HCT116 (cell line): ENCODE data around the gene NOSIP. TPM values are rescaled to one million over a fixed set of nuclear protein-coding genes. Genes with fewer than 3 reads are reported as not detected.

Source experiments
- ATAC-seq: fragments of 200-7000 bp; cut with Tn5 transposase; 2 replicates; pipeline ENCODE4 v1.9.1; 2020; ENCODE audit warnings: mild to moderate bottlenecking, moderate library complexity
- BruUV-seq: library from RNA; stranded (reverse); fragments of 400-500 nt; replicated peaks from 2 replicates; lab custom pipeline; 2021; lab: Mats Ljungman, UMichigan
- CTCF ChIA-PET: fragments of 300-600 bp; sonication (Branson Sonifier 250); formaldehyde crosslinking; loops from one replicate; lab custom pipeline; 2021; ENCODE audit warnings: antibody characterized with exemption; lab: Charles Lee
- POLR2A ChIA-PET: fragments of 300-600, 350-600 bp; sonication (Branson Sonifier 250); formaldehyde crosslinking; loops from one replicate; lab custom pipeline; 2021; ENCODE audit warnings: antibody characterized with exemption; lab: Charles Lee
- RAD21 ChIA-PET, 2 experiments: fragments of 300-600 bp; sonication (Branson Sonifier 250); formaldehyde crosslinking; loops; one replicate each; lab custom pipeline; 2023; ENCODE audit warnings: low total read pairs in 2 of 2; ENCODE audit not compliant: uncharacterized antibody in 2 of 2, unreplicated experiment in 2 of 2, low non-redundant PET in 1 of 2; lab: Charles Lee
- DNase-seq: peaks from one replicate; pipeline ENCODE4 v3.0.0-alpha.2; 2010; ENCODE audit warnings: low read depth, low spot score
- H2AFZ ChIP-seq: fragments of 200-600 bp; shearing (Covaris generic), sonication (generic); 2 replicates; pipeline ENCODE4 v1.6.1; 2017; ENCODE audit warnings: low read depth, mixed run types, mixed read lengths, antibody characterized with exemption, low read length; ENCODE audit not compliant: poor library complexity, severe bottlenecking
- H3K27ac ChIP-seq: 2 replicates; pipeline ENCODE4 v1.5.1; 2012; ENCODE audit warnings: low read depth, low read length
- H3K27me3 ChIP-seq: fragments of 200-600 bp; sonication (generic); 2 replicates; pipeline ENCODE4 v1.6.1; 2016; ENCODE audit warnings: mixed run types, low read length, mixed read lengths; ENCODE audit not compliant: insufficient read depth
- H3K36me3 ChIP-seq, 2 experiments: fragments of 200-500 bp in 1 of 2; fragments of 200-600 bp in 1 of 2; sonication (Bioruptor generic) in 1 of 2; sonication (generic) in 1 of 2; 2 replicates each; pipeline versions ENCODE4 v1.5.1 to v1.6.1; 2014 to 2016; ENCODE audit warnings: low read length in 2 of 2, inconsistent platforms in 1 of 2, mixed read lengths in 1 of 2, mixed run types in 1 of 2; ENCODE audit not compliant: insufficient read depth in 2 of 2, control insufficient read depth in 1 of 2
- H3K4me1 ChIP-seq, 2 experiments: fragments of 200-600 bp in 1 of 2; sonication (generic) in 1 of 2; 2 replicates each; pipeline versions ENCODE4 v1.5.1 to v1.6.1; 2012 to 2017; ENCODE audit warnings: low read length in 2 of 2, inconsistent platforms in 1 of 2, mild to moderate bottlenecking in 1 of 2, mixed read lengths in 1 of 2, mixed run types in 1 of 2, moderate library complexity in 1 of 2; ENCODE audit not compliant: insufficient read depth in 2 of 2, control insufficient read depth in 1 of 2
- H3K4me2 ChIP-seq: fragments of 200-600 bp; sonication (generic); 2 replicates; pipeline ENCODE4 v1.6.1; 2017; ENCODE audit warnings: mixed run types, low read length, mixed read lengths
- H3K4me3 ChIP-seq, 2 experiments: fragments of 200-600 bp in 1 of 2; sonication (generic) in 1 of 2; replicated peaks in 1 of 2; 2 replicates each; pipeline ENCODE4 v1.5.1; 2011 to 2016; ENCODE audit warnings: low read length in 2 of 2, control low read depth in 1 of 2, low read depth in 1 of 2, mild to moderate bottlenecking in 1 of 2, mixed read lengths in 1 of 2, mixed run types in 1 of 2
- H3K79me2 ChIP-seq: fragments of 200-600 bp; sonication (generic); 2 replicates; pipeline ENCODE4 v1.6.1; 2017; ENCODE audit warnings: mild to moderate bottlenecking, mixed run types, low read length, moderate library complexity, mixed read lengths; ENCODE audit not compliant: insufficient read depth
- H3K9ac ChIP-seq: fragments of 200-600 bp; sonication (generic); 2 replicates; pipeline ENCODE4 v1.6.1; 2016; ENCODE audit warnings: low read length, mixed read lengths
- H3K9me2 ChIP-seq: fragments of 200-600 bp; sonication (generic), shearing (Covaris generic); 2 replicates; pipeline ENCODE4 v1.6.1; 2017; ENCODE audit warnings: mixed run types, mild to moderate bottlenecking, moderate library complexity; ENCODE audit not compliant: insufficient read depth
- H3K9me3 ChIP-seq, 2 experiments: fragments of 200-500 bp in 1 of 2; fragments of 200-600 bp in 1 of 2; sonication (Bioruptor generic) in 1 of 2; sonication (generic) in 1 of 2; 2 replicates each; pipeline ENCODE4 v1.6.1; 2014 to 2017; ENCODE audit warnings: low read length in 2 of 2, mixed read lengths in 2 of 2, inconsistent platforms in 1 of 2, low read depth in 1 of 2, mild to moderate bottlenecking in 1 of 2, mixed run types in 1 of 2, moderate library complexity in 1 of 2; ENCODE audit not compliant: control insufficient read depth in 1 of 2, insufficient read depth in 1 of 2
- H4K20me1 ChIP-seq: fragments of 200-600 bp; sonication (generic), shearing (Covaris generic); 2 replicates; pipeline ENCODE4 v1.6.1; 2017; ENCODE audit warnings: mixed run types, mild to moderate bottlenecking, moderate library complexity; ENCODE audit not compliant: insufficient read depth
- CEBPB ChIP-seq: IDR thresholded peaks from 2 replicates; pipeline ENCODE4 v1.6.1; 2012; ENCODE audit warnings: low read depth
- ELF1 ChIP-seq: IDR thresholded peaks from 2 replicates; pipeline ENCODE4 v1.6.1; 2012; ENCODE audit warnings: low read depth, borderline replicate concordance
- EZH2phosphoT487 ChIP-seq: fragments of 200-600 bp; IDR thresholded peaks from 2 replicates; pipeline ENCODE4 v1.6.1; 2018; ENCODE audit warnings: antibody characterized with exemption, borderline replicate concordance
- FOSL1 ChIP-seq: IDR thresholded peaks from 2 replicates; pipeline ENCODE4 v1.6.1; 2012; ENCODE audit warnings: low read depth
- JUND ChIP-seq: IDR thresholded peaks from 2 replicates; pipeline ENCODE4 v1.6.1; 2012
- POLR2A ChIP-seq: IDR thresholded peaks from 2 replicates; pipeline ENCODE4 v1.7.0; 2011; ENCODE audit warnings: borderline replicate concordance; ENCODE audit not compliant: insufficient read depth, insufficient read length; ENCODE audit errors: extremely low read depth
- POLR2AphosphoS5 ChIP-seq: IDR thresholded peaks from 2 replicates; pipeline ENCODE4 v1.6.1; 2011; ENCODE audit warnings: mild to moderate bottlenecking, low read depth, low read length, moderate library complexity
- RAD21 ChIP-seq: IDR thresholded peaks from 2 replicates; pipeline ENCODE4 v1.6.1; 2012; ENCODE audit warnings: low read depth, mild to moderate bottlenecking
- SP1 ChIP-seq: IDR thresholded peaks from 2 replicates; pipeline ENCODE4 v1.6.1; 2012; ENCODE audit warnings: low read depth
- TCF7L2 ChIP-seq: IDR thresholded peaks from 2 replicates; pipeline ENCODE4 v1.7.0; 2011; ENCODE audit warnings: borderline replicate concordance, inconsistent platforms; ENCODE audit not compliant: insufficient read depth, insufficient read length; ENCODE audit errors: extremely low read depth
- YY1 ChIP-seq: IDR thresholded peaks from 2 replicates; pipeline ENCODE4 v1.6.1; 2011; ENCODE audit warnings: low read length, low read depth, moderate library complexity, mild to moderate bottlenecking; ENCODE audit not compliant: insufficient replicate concordance; ENCODE audit errors: extremely low read depth
- ZFX ChIP-seq: fragments of 450-650 bp; IDR thresholded peaks from 2 replicates; pipeline ENCODE4 v1.6.1; 2017
- ZNF274 ChIP-seq: fragments of 200-500 bp; sonication (Bioruptor generic); IDR thresholded peaks from 2 replicates; pipeline ENCODE4 v1.6.1; 2014; ENCODE audit warnings: mild to moderate bottlenecking, low read depth, low read length, inconsistent platforms
- intact Hi-C: fragments of 100-400 bp; cut with micrococcal nuclease; formaldehyde crosslinking; loops from 2 replicates; pipeline ENCODE4 v1.10.0; 2022
- total RNA-seq: library from RNA; stranded (reverse); gene quantifications from one replicate; pipeline ENCODE4 v1.2.1, GENCODE V29; 2021; ENCODE audit not compliant: unreplicated experiment
- TF ChIP-seq, protein P1 (sequence below), 3 experiments: fragments of 200-600 bp in 1 of 3; sonication (generic) in 1 of 3; IDR thresholded peaks in 2 of 3; conservative IDR thresholded peaks in 1 of 3; 2 replicates each; pipeline ENCODE4 v1.5.1; 2012 to 2017; ENCODE audit warnings: low read depth in 2 of 3, low read length in 2 of 3, antibody characterized with exemption in 1 of 3, borderline replicate concordance in 1 of 3, control low read depth in 1 of 3, mild to moderate bottlenecking in 1 of 3, mixed read lengths in 1 of 3, mixed run types in 1 of 3, moderate library complexity in 1 of 3; ENCODE audit not compliant: insufficient read depth in 1 of 3

NOSIP gene
- total RNA-seq, 1 experiment from 2014 or later: 133 TPM

DNA sequence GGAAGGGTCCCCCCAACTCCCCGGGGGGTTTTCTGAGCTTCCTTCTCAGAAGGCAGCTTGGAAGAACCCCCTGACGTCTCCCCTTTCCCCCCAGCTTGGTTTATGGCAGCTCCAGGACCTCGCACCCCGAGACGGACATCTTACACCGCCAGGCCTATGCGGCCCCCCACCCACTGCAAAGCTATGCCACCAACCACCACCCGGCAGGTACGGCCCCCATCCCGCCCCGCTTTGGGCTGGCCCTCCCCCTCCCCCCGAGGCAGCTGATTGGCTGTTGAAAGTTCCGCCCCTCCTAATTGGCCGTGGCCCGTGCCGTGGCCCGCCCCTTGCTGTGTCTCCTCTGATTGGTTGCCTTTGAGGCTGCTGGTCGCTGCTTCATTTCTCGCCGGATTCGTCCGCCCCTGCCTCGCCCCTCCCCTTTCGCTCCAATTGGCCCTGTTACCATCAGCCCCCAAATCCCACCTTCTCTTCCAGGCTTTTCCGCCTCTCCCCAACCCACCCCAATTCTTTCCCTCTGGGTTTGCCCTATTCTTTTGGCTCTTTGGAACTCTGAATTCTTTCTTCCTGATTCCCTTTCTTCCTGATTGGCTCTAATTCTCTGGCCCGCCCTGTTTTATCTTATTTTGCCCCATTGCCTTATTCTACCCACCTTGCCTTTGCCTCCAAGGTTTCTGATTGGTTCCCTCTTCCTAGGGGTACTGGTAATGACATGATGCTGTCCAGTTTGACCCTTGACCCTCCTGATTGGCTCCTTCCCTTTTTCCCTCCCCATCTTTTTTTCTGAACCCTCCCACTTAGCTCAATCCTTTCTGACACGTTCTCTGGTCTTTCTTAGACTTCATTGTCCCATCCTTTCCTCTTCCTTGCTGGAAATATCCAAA lies 13.1 kb upstream of the NOSIP start:
- intact Hi-C loops: loop anchor here (5.0 kb wide), 1 partner anchor 84 kb away; the partner anchor contains the start of gene PRMT1
- no peaks in the 10 kb centered on the region for H3K9me3 ChIP-seq
- no peak overlapping the region for H2AFZ ChIP-seq
- ChIA-PET RAD21 (interaction anchor here in 1 of 2 experiments (0.9 to 1.5 kb wide), 2 partner anchors 14 to 47 kb away, joined by 3 to 6 read pairs; partner anchors contain the start of genes NOSIP and RRAS), CTCF (interaction anchor here (1.0 to 1.3 kb wide), 5 partner anchors 18 to 120 kb away, joined by 3 to 4 read pairs (median 3); partner anchors contain the start of gene FLT3LG), POLR2A (interaction anchor here (0.6 to 5.4 kb wide), 7 partner anchors 13 to 87 kb away, joined by 3 to 50 read pairs (median 5); partner anchors contain the start of genes NOSIP, PRRG2, RRAS and SCAF1)
- H3K9ac ChIP-seq: peak overlapping the region; percentile 99
- peaks cover 49% of the 10 kb centered on the region for H3K79me2 ChIP-seq
- DNase-seq: peak; percentile 89
- H3K4me3 ChIP-seq: peak overlapping the region; percentile 89 to 93
- no TSS peak for BruUV-seq
- TF ChIP-seq FOSL1 (no peak), POLR2A (no peak), YY1 (no peak), ELF1 (no peak), EZH2phosphoT487 (no peak), CEBPB (no peak), RAD21 (no peak), ZNF274 (no peak), POLR2AphosphoS5 (peak; percentile 41; the same call in 1 of the 2 replicates), JUND (no peak), TCF7L2 (no peak), SP1 (peak; percentile 89), ZFX (no peak)
- TF ChIP-seq, protein P1, sequence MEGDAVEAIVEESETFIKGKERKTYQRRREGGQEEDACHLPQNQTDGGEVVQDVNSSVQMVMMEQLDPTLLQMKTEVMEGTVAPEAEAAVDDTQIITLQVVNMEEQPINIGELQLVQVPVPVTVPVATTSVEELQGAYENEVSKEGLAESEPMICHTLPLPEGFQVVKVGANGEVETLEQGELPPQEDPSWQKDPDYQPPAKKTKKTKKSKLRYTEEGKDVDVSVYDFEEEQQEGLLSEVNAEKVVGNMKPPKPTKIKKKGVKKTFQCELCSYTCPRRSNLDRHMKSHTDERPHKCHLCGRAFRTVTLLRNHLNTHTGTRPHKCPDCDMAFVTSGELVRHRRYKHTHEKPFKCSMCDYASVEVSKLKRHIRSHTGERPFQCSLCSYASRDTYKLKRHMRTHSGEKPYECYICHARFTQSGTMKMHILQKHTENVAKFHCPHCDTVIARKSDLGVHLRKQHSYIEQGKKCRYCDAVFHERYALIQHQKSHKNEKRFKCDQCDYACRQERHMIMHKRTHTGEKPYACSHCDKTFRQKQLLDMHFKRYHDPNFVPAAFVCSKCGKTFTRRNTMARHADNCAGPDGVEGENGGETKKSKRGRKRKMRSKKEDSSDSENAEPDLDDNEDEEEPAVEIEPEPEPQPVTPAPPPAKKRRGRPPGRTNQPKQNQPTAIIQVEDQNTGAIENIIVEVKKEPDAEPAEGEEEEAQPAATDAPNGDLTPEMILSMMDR (IDR thresholded peaks at IDR 0.05 in 2 of 3, conservative IDR thresholded peaks at IDR 0.05 in 1 of 3; ENCODE audit: borderline replicate concordance in 1 of 3, insufficient read depth in 1 of 3, low read depth in 2 of 3, low read length in 2 of 3): no peak
- peak overlapping the region; percentile 83 for H3K4me2 ChIP-seq
- ATAC-seq: peak; percentile 61
- peaks cover 10 to 33% of the 10 kb centered on the region in 2 experiments; a peak in 3 of 4 replicates for H3K4me1 ChIP-seq
- peaks cover 8% of the 10 kb centered on the region; the same call in 1 of the 2 replicates for H4K20me1 ChIP-seq
- H3K9me2 ChIP-seq: no peaks in the 10 kb centered on the region
- peaks cover 13 to 21% of the 10 kb centered on the region in 2 experiments; a peak in 3 of 4 replicates for H3K36me3 ChIP-seq
- peak overlapping the region; percentile 99 for H3K27ac ChIP-seq
- H3K27me3 ChIP-seq: no peaks in the 10 kb centered on the region
